ENCODE data around the gene PTGIS. TPM values are rescaled to one million over a fixed set of nuclear protein-coding genes. Genes with fewer than 3 reads are reported as not detected.

Gene PTGIS
- total RNA-seq, 6 experiments from 2014 or later: 9.0 to 30.5 (median 13.7) TPM

DNA sequence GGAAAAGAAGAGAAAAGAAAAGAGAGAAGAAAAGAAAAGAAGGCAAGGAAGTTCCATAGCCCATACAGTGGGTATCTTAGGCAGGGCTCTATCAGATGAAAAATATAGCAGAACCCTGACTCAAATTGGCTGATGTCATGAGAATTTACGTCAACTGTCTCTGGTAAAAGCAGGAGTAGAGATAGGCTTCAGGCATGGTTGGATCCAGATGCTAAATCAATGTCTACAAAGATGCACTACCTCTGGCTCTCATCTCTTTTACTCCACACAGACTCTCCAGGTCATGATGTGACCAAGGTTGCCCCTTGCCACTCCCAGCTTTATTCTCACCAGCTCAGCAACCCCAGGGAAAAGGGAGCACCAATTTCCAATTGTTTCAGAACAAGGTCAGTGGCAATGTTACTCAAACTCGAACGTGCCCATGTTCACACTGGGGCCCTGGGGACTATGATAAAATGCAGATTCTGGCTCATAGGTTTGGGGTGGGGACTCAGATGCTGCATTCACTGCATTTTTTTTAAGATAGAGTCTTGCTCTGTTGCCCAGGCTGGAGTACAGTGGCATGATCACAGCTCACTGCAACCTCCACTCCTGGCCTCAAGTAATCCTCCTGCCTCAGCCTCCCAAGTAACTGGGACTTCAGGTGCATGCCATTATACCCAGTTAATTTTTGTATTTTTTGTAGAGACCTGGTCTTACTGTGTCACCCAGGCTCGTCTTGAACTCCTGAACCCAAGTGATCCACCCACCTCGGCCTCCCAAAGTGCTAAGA is 33.4 kb upstream of the PTGIS start:
- H3K9me3 ChIP-seq: no peaks in the 10 kb centered on the region
- ATAC-seq (no peak), DNase-seq (no peak)
- no peaks in the 10 kb centered on the region for H3K36me3 ChIP-seq
- no peak overlapping the region for H3K4me3 ChIP-seq
- 97% methylated on average over 4 of the region's 5 CpGs for WGBS (ENCODE audit: insufficient coverage, low coverage, low lambda C conversion rate, missing lambda C conversion rate)
- TF ChIP-seq POLR2A (IDR thresholded peaks at IDR 0.05): no peak
- TF ChIP-seq, protein P1, sequence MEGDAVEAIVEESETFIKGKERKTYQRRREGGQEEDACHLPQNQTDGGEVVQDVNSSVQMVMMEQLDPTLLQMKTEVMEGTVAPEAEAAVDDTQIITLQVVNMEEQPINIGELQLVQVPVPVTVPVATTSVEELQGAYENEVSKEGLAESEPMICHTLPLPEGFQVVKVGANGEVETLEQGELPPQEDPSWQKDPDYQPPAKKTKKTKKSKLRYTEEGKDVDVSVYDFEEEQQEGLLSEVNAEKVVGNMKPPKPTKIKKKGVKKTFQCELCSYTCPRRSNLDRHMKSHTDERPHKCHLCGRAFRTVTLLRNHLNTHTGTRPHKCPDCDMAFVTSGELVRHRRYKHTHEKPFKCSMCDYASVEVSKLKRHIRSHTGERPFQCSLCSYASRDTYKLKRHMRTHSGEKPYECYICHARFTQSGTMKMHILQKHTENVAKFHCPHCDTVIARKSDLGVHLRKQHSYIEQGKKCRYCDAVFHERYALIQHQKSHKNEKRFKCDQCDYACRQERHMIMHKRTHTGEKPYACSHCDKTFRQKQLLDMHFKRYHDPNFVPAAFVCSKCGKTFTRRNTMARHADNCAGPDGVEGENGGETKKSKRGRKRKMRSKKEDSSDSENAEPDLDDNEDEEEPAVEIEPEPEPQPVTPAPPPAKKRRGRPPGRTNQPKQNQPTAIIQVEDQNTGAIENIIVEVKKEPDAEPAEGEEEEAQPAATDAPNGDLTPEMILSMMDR (IDR thresholded peaks at IDR 0.05): no peak
- H3K27ac ChIP-seq: no peak overlapping the region
- intact Hi-C loops (cut with DNase I): loop anchor here (10.0 kb wide), 2 partner anchors 267 to 277 kb away; no protein-coding TSS in a partner anchor
- no peaks in the 10 kb centered on the region for H3K27me3 ChIP-seq
- peaks cover 0 to 14% (median 5%) of the 10 kb centered on the region in 4 donors for H3K4me1 ChIP-seq

DNA sequence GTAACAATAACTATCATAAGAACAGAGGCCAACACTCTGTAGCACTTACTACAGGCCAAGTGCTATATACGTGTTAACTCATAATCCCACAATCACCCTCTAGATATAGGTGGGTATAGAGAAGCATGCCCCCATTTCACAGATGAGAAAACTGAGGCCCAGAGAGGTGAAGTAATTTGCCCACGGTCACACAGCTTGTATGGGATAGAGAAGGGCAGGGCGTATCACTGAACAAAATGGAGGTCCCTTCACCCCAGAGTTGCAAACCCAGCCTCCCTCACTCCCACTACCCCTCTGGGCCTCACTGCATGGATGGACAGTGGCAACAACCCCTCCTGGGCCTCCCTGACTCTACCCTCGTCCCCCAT is 31.8 kb upstream of the PTGIS start:
- intact Hi-C loops (cut with DNase I): loop anchor here (10.0 kb wide), 2 partner anchors 265 to 275 kb away; no protein-coding TSS in a partner anchor
- DNase-seq: no peak
- H3K36me3 ChIP-seq: no peaks in the 10 kb centered on the region
- no peaks in the 10 kb centered on the region for H3K9me3 ChIP-seq
- no peaks in the 10 kb centered on the region for H3K27me3 ChIP-seq
- peaks cover 0 to 9% (median 3%) of the 10 kb centered on the region in 4 donors for H3K4me1 ChIP-seq
- no peak overlapping the region for H3K27ac ChIP-seq
- no peak overlapping the region for H3K4me3 ChIP-seq
- WGBS (ENCODE audit: insufficient coverage, low coverage, low lambda C conversion rate, missing lambda C conversion rate): 75% methylated on average over 1 of the region's 4 CpGs
- TF ChIP-seq, protein P1 (IDR thresholded peaks at IDR 0.05): no peak
- no peak for TF ChIP-seq POLR2A (IDR thresholded peaks at IDR 0.05)
- ATAC-seq: no peak

DNA sequence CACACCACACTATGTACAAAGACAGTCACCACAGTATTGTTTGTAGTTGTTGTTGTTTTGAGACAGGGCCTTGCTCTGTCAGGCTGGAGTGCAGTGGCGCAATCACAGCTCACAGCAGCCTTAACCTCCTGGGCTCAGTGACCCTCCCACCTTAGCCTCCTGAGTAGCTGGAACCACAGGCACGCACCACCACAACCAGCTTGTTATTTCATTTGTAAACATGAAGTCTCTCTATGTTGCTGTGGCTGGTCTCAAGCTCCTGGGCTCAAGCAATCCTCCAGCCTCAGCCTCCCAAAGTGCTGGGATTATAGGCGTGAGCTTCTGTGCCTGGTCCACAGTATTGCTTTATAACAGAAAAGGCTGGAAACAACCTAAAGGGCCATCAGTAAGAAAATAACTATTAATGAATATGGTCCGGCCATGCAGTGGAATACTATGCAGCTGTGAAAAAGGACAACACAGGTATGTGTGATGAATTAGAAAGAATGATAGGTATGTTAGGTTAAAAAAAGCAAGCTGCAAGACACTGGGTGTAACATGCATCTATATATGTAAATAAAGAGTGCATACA is 30.0 kb upstream of the PTGIS start:
- H3K4me1 ChIP-seq: no peaks in the 10 kb centered on the region
- intact Hi-C loops (cut with DNase I): no loop called here
- H3K9me3 ChIP-seq: no peaks in the 10 kb centered on the region
- no peak for TF ChIP-seq POLR2A (IDR thresholded peaks at IDR 0.05)
- TF ChIP-seq, protein P1 (IDR thresholded peaks at IDR 0.05): no peak
- H3K27ac ChIP-seq: no peak overlapping the region
- no peaks in the 10 kb centered on the region for H3K27me3 ChIP-seq
- DNase-seq: no peak
- H3K36me3 ChIP-seq: no peaks in the 10 kb centered on the region
- H3K4me3 ChIP-seq: no peak overlapping the region
- no peak for ATAC-seq
- 91% methylated on average over 4 of the region's 4 CpGs for WGBS (ENCODE audit: insufficient coverage, low coverage, low lambda C conversion rate, missing lambda C conversion rate)

DNA sequence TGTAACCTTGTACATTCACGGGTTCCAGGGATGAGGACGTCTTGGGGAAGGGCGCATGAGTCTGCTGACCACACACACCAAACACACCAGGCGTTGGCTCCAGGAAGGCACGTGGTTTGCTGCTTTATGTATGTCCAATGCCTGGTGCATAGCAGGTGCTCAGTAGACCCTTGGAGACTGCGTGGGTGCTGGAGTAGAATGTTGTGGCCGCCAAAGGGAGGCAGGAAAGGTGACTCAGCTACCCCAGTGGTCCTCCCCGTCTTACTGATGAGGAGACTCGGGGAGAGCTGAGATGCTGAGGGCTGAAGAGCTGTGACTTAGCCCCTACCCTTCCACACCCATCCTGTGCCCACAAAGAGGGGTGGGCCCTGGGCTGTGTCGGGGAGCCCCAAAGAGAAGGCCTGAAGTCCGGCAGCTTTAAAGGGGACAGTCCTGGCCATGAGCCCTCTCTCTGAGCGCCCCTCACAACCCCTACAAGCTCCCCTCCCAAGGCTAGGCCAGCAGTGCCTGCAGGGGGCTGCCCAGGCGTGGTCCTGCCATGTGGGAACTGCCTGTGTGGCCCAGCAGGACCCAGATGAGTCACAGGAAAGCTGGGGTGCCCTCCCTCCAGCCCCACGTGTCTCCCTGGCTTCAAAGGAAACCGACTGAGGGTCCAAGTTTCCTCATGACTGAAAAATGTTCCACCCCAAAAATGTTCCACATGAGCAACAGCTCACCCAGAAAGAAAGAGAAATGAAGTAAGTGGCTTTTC is 28.0 kb upstream of the PTGIS start:
- H3K36me3 ChIP-seq: no peaks in the 10 kb centered on the region
- TF ChIP-seq, protein P1 (IDR thresholded peaks at IDR 0.05): no peak
- TF ChIP-seq POLR2A (IDR thresholded peaks at IDR 0.05): no peak
- intact Hi-C loops (cut with DNase I): no loop called here
- 73% methylated on average over 9 of the region's 15 CpGs for WGBS (ENCODE audit: insufficient coverage, low coverage, low lambda C conversion rate, missing lambda C conversion rate)
- no peak overlapping the region for H3K4me3 ChIP-seq
- DNase-seq (no peak), ATAC-seq (no peak)
- H3K27me3 ChIP-seq: no peaks in the 10 kb centered on the region
- H3K4me1 ChIP-seq: no peaks in the 10 kb centered on the region
- H3K9me3 ChIP-seq: no peaks in the 10 kb centered on the region
- no peak overlapping the region for H3K27ac ChIP-seq

All from right lobe of liver (tissue), 6 donors.